Heart left ventricle (tissue), 13 donors: ENCODE data around the gene VAC14.

Experiments
- CTCF ChIP-seq, 12 donors: fragments of 200-600 bp; sonication (generic) in 4 of 12; IDR thresholded peaks; one replicate each; pipeline versions ENCODE4 v1.5.0 to v1.8.0; 2018 to 2022; ENCODE audit warnings: antibody characterized with exemption in 12 of 12, mild to moderate bottlenecking in 5 of 12
- POLR2A ChIP-seq, 2 donors: fragments of 450-650 bp; IDR thresholded peaks; one replicate each; pipeline ENCODE4 v1.6.1; 2017; ENCODE audit warnings: antibody characterized with exemption in 2 of 2, mild to moderate bottlenecking in 2 of 2, moderate library complexity in 2 of 2
- donor health status: ischemic (EF 13 %, LVEDD 7.1; RV severe dilation, severe dysfunction).
- donor health status: DM: no; HTN: yes; CAD: no.
- donor health status: DM: no; HTN: no; CAD: no.
- donor health status: ischemic (EF 25% LVEDD 6.9; RV normal size, moderate dysfunction).
- donor health status: ischemic (EF 25% LVEDD 5.7; RV mildly dilated, moderate dysfunction).
- donor health status: ischemic (EF 35%, LVEDD 5.7; RV mildly dilated, moderate dysfunction).
- donor health status: nonischemic (EF 11% LVEDD 7.7; RV severe dilation, severe dysfunction).
- donor health status: DM: yes; HTN: yes; CAD: no.
- donor health status: PGD.
- donor health status: ischemic (EF 29% LVEDD 5.4; RV normal size, mild dysfunction).
- donor health status: nonischemic (EF 23%, LVEDD 6.1; RV moderate dilation, normal function).

- TF ChIP-seq CTCF (IDR thresholded peaks at IDR 0.05) (peak in 1 of 12 donors; percentile 11), POLR2A (IDR thresholded peaks at IDR 0.05) (peak in 1 of 2 donors; percentile 38)
Observed at GRCh38 chr16:70737377-70738082, 63.4 kb downstream of the VAC14 start.
